Neutrophil (primary cell): ENCODE measurements around the gene KLF12.

Source experiments
- H3K27ac ChIP-seq: fragments of 200-600 bp; sonication (generic); 2 replicates; pipeline ENCODE4 v1.5.1; 2016; ENCODE audit warnings: mild to moderate bottlenecking, moderate library complexity
- H3K27me3 ChIP-seq: fragments of 200-600 bp; sonication (generic); 2 replicates; pipeline ENCODE4 v1.6.0; 2016; ENCODE audit warnings: mild to moderate bottlenecking
- H3K36me3 ChIP-seq: fragments of 200-600 bp; sonication (generic); 2 replicates; pipeline ENCODE4 v1.5.1; 2017
- H3K4me1 ChIP-seq, 2 experiments: fragments of 200-600 bp in 1 of 2; sonication (generic) in 1 of 2; 1 replicate in 1 of 2; 2 replicates in 1 of 2; pipeline versions ENCODE4 v1.5.1 to v1.6.1; 2013 to 2016; ENCODE audit warnings: low read depth in 1 of 2, low read length in 1 of 2, mild to moderate bottlenecking in 1 of 2, moderate library complexity in 1 of 2; ENCODE audit not compliant: control insufficient read depth in 1 of 2, insufficient read depth in 1 of 2
- H3K4me3 ChIP-seq, 2 experiments: fragments of 200-600 bp in 1 of 2; sonication (generic) in 1 of 2; 1 replicate in 1 of 2; 2 replicates in 1 of 2; pipeline ENCODE4 v1.5.1; 2013 to 2016; ENCODE audit warnings: low read depth in 1 of 2, low read length in 1 of 2, mild to moderate bottlenecking in 1 of 2, moderate library complexity in 1 of 2
- H3K9me3 ChIP-seq: fragments of 200-600 bp; sonication (generic); 2 replicates; pipeline ENCODE4 v1.5.1; 2016
- TF ChIP-seq, protein P1 (sequence below): fragments of 200-600 bp; sonication (generic); IDR thresholded peaks from 2 replicates; pipeline ENCODE4 v1.5.1; 2016; ENCODE audit warnings: antibody characterized with exemption

KLF12 gene

DNA sequence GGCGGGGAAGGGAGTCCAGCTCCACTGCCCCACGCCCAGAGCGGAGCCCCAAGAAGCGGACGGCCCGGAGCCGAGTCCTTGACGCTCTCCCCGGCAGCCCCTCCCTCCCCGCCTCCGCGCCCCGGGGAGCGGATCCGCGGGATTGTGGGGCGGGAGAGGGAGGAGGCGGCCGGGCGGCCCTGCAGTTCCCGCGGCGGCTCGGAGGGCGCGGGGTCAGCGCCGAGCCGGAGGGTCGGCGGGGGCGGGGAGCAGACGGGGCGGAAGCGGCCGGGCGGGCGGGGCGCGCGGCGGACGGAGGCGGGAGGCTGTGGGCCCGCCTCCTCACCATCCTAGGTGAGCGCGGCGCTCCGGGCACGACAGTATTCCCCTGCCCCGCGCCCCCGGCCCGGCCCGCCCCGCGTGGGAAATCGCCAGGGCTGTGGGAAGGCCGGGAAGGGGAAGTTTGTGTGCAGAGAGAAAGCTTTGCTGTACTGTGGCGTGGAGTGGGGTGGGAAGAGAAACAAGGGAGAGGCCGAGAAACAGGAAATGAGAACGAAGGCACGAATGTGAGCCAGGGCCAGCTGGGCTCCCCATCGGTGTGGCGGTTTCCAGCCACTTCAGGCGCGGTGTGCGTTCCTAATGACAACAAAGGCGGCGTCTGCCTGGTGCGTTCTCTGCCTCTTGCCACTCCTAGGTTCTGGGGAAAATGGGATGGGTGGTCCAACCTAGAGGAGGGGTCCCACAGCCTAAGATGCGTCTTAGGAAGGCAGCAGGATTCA, 1.3 kb upstream of the KLF12 start:
- H3K4me3 ChIP-seq = peak overlapping the region; percentile 43 to 65
- peaks cover 18 to 28% of the 10 kb centered on the region in 2 experiments for H3K4me1 ChIP-seq
- no peaks in the 10 kb centered on the region for H3K9me3 ChIP-seq
- no peak overlapping the region for H3K27ac ChIP-seq
- H3K27me3 ChIP-seq = peaks cover 98% of the 10 kb centered on the region
- H3K36me3 ChIP-seq = no peaks in the 10 kb centered on the region
- TF ChIP-seq, protein P1, sequence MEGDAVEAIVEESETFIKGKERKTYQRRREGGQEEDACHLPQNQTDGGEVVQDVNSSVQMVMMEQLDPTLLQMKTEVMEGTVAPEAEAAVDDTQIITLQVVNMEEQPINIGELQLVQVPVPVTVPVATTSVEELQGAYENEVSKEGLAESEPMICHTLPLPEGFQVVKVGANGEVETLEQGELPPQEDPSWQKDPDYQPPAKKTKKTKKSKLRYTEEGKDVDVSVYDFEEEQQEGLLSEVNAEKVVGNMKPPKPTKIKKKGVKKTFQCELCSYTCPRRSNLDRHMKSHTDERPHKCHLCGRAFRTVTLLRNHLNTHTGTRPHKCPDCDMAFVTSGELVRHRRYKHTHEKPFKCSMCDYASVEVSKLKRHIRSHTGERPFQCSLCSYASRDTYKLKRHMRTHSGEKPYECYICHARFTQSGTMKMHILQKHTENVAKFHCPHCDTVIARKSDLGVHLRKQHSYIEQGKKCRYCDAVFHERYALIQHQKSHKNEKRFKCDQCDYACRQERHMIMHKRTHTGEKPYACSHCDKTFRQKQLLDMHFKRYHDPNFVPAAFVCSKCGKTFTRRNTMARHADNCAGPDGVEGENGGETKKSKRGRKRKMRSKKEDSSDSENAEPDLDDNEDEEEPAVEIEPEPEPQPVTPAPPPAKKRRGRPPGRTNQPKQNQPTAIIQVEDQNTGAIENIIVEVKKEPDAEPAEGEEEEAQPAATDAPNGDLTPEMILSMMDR = no peak

GRCh38 chr13:74134777-74135325, 647 bp upstream of the KLF12 start:
- Histone ChIP-seq H3K9me3 (no peaks in the 10 kb centered on the region), H3K4me3 (peak overlapping the region; percentile 43 to 65), H3K36me3 (no peaks in the 10 kb centered on the region), H3K4me1 (peaks cover 18 to 28% of the 10 kb centered on the region in 2 experiments), H3K27me3 (peaks cover 92% of the 10 kb centered on the region), H3K27ac (no peak overlapping the region)
- TF ChIP-seq, protein P1 = no peak

GRCh38 chr13:74133657-74134201, 475 bp downstream of the KLF12 start:
- H3K9me3 ChIP-seq = no peaks in the 10 kb centered on the region
- no peaks in the 10 kb centered on the region for H3K36me3 ChIP-seq
- H3K4me1 ChIP-seq = peaks cover 18 to 28% of the 10 kb centered on the region in 2 experiments
- peaks cover 80% of the 10 kb centered on the region for H3K27me3 ChIP-seq
- H3K27ac ChIP-seq = no peak overlapping the region
- H3K4me3 ChIP-seq = peak overlapping the region; percentile 12 to 65
- TF ChIP-seq, protein P1 = no peak

DNA sequence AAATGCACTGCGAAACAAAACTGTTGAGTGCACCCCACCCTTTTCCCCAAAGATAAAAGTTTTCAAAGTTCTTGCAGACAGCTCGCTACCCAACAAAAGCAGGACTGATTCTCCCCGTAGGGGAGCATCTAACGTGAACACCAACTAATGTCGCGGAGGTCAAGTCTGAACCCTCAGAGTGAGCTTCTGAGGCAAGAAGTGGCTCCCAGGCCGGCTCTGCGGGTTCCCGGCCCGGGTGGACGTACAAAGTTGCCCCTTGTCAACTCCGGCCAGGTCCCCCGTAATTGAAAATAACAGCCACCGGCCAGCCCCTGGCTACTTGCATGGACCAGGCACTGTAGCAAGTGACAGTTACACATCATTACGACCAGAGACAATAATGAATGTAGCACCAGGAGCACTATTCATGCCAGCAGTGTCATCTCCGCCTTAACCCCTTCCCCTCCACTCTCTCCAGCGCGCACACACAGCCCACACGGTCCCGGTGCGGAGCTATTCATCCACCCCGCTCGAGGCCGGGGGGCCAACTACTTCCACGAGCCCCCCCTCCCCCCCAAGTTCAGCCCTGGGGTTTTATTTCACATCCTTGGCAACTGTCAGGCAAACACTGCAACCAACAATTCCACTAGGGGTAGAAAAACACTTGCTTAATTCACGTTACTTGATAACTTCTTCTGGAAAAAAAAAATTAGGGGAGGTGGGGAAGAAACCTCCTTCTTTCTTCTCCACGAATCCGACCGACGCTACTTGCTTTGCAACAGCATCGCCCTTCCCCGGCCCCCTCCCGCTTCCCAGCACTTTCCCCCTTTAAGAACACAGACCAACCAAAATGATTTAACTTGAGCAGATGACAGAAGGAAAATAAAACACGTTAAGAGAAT, 1.2 kb downstream of the KLF12 start:
- Histone ChIP-seq H3K27ac (no peak overlapping the region), H3K36me3 (no peaks in the 10 kb centered on the region), H3K4me1 (peaks cover 18 to 28% of the 10 kb centered on the region in 2 experiments), H3K27me3 (peaks cover 73% of the 10 kb centered on the region), H3K9me3 (no peaks in the 10 kb centered on the region), H3K4me3 (peak overlapping the region in 1 of 2 experiments; percentile 65)
- TF ChIP-seq, protein P1 = no peak

GRCh38 chr13:74132152-74132775, 1.9 kb downstream of the KLF12 start:
- Histone ChIP-seq H3K4me1 (peaks cover 18 to 28% of the 10 kb centered on the region in 2 experiments), H3K36me3 (no peaks in the 10 kb centered on the region), H3K27ac (no peak overlapping the region), H3K9me3 (no peaks in the 10 kb centered on the region), H3K27me3 (peaks cover 66% of the 10 kb centered on the region), H3K4me3 (no peak overlapping the region)
- TF ChIP-seq, protein P1 = no peak
